Skin epidermis (tissue), 12 donors: Measurements from ENCODE around the gene MDM2.
"Not testable (repeated sequence)": the region's sequence is repeated elsewhere in the genome, so short reads cannot be mapped to it uniquely, and the experiment has no call there.

Experiments used
- H3K27ac ChIP-seq, 21 experiments: fragments of 200-600 bp; sonication (generic) in 11 of 21; one replicate each; pipeline ENCODE4 v1.5.0; 2020; ENCODE audit warnings: mild to moderate bottlenecking in 3 of 21, inconsistent platforms in 2 of 21, moderate library complexity in 2 of 21
- H3K4me3 ChIP-seq, 7 experiments: fragments of 200-600 bp; sonication (generic) in 2 of 7; one replicate each; pipeline ENCODE4 v1.5.0; 2020; ENCODE audit warnings: inconsistent platforms in 2 of 7, mild to moderate bottlenecking in 2 of 7, moderate library complexity in 1 of 7

Gene MDM2

GRCh38 chr12:68784015-68784414 lies 24.0 kb upstream of the MDM2 start:
- H3K27ac ChIP-seq = peak overlapping the region in 3 of 21 experiments; percentile 31 to 79 (median 67)
- H3K4me3 ChIP-seq = no peak overlapping the region

DNA sequence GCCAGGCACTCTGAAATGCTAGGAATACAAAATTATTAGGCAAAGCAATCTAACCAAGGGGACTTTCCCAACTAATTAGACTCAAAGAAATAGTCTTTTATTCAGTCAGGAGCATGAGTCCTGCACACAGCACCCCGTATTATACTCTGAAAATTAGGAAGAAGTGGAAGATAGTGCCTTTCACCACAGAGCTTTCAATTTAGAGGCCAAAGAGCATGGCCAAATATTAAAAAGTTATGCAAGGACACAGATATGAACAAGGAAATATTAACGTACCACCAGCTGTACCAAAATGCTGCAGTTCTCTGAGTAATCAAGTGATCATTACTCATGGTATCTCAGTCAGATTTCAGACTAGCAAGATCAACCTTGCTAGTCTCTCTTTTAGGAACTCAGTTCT lies 22.6 kb upstream of the MDM2 start:
- H3K4me3 ChIP-seq = no peak overlapping the region
- H3K27ac ChIP-seq = peak overlapping the region in 15 of 21 experiments; percentile 7 to 81 (median 50)

- Histone ChIP-seq H3K27ac (peak overlapping the region in 11 of 21 experiments; percentile 11 to 87 (median 67)), H3K4me3 (no peak overlapping the region)
Observed at GRCh38 chr12:68785823-68786222, 22.2 kb upstream of the MDM2 start.

DNA sequence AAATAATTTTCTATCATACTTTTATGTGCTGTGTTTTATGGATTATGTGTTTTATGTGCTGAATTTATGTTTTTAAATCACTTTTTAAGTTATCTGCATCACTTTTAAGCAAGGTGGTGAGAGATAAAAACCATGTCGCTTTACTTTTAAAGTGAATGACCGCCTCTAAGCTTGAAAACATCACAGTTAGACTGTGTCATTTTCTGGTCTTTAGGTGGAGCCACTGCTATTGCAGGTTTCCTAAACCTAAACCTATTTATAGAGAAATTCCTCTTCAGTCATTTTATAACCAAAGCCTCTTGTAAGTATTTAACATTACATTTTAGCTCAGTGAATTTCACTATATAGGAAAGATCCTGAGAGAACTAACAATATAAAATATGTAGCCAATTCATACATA lies 21.0 kb upstream of the MDM2 start:
- Histone ChIP-seq H3K4me3 (no peak overlapping the region), H3K27ac (peak overlapping the region in 18 of 21 experiments; percentile 28 to 87 (median 67))

DNA sequence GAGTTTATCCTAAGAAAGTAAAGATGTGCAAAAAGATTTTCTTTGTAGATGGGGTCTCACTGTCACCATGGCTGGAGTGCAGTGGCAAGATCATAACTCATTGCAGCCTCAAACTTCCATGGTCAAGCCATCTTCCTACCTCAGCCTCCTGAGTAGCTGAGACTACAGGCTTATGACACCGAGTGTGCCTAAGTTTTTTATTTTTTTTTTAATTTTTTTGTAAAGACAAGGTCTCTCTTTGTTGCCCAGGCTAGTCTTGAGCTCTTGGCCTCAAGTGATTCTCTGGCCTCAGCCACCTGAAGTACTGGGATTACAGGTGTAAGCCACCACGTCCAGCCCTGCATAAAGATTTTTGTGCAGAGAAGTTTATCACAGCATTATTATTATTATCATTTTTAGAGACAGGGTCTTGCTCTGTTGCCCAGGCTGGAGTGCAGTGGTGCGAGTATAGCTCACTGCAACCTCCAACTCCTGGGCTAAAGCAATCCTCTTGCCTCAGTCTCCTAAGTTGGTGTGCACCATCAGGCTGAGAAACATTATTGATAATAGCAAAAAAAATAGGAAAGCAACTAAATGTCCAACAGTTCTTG lies 19.3 kb upstream of the MDM2 start:
- Histone ChIP-seq H3K4me3 (no peak overlapping the region), H3K27ac (peak overlapping the region in 6 of 21 experiments; percentile 65 to 87 (median 73))

DNA sequence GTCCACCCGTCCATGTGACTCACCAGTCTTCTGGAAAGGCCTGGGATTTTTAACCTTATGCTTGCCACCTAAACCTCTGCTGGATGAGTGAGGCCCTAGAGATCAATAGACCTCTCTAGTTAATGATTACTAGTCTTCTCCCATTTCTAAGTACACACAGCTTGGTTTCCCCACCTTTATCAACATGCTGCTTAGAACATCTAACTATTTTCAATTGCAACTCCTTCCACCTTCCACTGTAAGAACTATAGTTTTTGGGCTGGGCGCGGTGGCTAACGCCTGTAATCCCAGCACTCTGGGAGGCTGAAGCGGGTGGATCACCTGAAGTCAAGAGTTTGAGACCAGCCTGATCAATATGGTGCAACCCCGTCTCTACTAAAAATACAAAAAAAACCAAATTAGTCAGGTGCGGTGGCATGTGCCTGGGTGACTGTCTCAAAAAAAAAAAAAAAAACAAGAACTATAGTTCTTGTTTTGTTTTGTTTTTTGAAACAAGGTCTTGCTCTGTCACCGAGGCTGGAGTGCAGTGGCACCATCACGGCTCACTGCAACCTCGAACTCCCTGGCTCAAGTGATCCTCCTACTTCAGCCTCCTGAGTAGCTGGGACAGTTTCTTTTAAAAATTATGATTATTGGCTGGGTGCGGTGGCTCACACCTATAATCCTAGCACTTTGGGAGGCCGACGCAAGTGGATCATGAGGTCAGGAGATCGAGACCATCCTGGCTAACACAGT lies 18.7 kb upstream of the MDM2 start:
- H3K27ac ChIP-seq = peak overlapping the region in 1 of 21 experiments; percentile 81
- H3K4me3 ChIP-seq = no peak overlapping the region

GRCh38 chr12:68790081-68790951 lies 17.7 kb upstream of the MDM2 start:
- Histone ChIP-seq H3K27ac (no peak overlapping the region), H3K4me3 (no peak overlapping the region)

DNA sequence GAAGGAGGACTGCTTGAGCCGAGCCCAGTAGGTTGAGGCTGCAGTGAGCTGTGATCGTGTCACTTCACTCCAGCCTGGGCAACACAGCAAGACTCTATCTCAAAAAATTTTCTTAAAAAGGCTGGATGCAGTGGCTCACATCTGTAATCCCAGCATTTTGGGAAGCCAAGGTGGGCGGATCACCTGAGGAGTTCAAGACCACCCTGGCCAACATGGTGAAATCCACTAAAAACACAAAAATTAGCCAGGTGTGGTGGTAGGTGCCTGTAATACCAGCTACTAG lies 17.1 kb upstream of the MDM2 start:
- H3K4me3 ChIP-seq = no peak overlapping the region

GRCh38 chr12:68791897-68792481 lies 16.0 kb upstream of the MDM2 start:
- Histone ChIP-seq H3K27ac (no peak overlapping the region), H3K4me3 (no peak overlapping the region)

More for the DNA sequence above, 17.1 kb upstream of the MDM2 start:
- H3K27ac ChIP-seq = no peak overlapping the region

DNA sequence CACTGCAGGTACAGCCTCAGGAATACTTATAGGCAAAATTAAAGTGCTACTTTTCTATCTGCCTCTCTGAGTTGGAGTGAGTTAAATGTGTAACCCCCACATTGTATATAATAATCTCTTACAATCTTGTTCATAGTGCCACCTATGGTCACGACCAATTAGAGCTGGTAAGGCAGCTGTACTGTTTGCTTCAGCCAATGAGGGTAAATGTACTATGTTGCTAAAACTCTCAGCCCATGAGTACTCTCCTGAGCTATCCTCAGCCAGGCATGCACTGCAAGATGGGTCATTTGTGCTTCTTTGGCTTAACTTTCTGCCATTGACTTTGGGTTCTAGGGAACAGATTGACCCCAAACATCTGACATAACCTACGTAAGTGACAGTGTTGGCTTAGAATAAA lies 15.0 kb upstream of the MDM2 start:
- H3K4me3 ChIP-seq = no peak overlapping the region

DNA sequence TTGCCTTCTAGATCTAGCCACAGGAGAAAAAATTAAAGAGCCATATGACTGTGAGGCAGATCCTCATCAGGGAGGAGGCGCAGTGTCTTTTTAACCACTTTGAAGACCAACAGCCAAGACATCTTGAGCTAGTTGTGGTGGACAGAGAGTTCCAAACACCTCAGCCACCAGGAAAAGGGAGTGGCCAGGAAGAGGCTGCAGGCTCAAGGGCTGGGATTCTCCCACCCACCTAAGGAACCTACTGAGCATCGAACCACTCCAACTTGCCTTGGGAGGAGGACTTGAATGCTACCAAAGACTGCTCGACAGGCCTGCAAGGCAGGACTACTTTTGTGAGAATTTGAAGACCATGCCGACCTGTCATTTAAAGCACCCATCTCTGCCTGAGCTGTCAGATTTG lies 14.5 kb upstream of the MDM2 start:
- Histone ChIP-seq H3K4me3 (no peak overlapping the region), H3K27ac (no peak overlapping the region)

More for the DNA sequence above, 15.0 kb upstream of the MDM2 start:
- H3K27ac ChIP-seq = no peak overlapping the region

GRCh38 chr12:68793975-68794652 lies 13.9 kb upstream of the MDM2 start:
- no peak overlapping the region for H3K4me3 ChIP-seq
- H3K27ac ChIP-seq = no peak overlapping the region

DNA sequence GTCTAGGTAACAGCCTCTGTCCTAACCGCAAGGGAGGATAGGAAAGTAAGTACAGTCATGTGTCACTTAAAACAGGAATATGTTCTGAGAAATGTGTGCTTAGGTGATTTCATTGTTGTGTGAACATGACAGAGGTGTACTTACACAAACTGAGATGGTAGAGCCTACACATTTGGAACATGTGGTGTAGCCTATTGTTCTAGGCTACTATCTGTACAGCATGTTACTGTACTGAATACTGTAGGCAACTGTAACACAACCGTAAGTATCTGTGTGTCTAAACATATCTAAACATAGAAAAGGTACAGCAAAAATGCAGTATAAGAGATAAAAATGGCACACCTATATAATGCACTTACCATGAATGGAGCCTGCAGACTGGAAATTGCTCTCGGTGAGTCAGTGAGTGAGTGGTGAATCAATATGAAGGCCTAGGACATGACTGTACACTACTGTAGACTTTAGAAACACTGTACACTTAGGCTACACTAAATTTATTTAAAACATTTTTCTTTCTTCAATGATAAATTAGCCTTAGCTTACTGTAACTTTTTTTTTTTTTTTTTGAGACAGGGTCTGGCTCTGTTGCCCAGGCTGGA lies 13.2 kb upstream of the MDM2 start:
- no peak overlapping the region for H3K4me3 ChIP-seq
- H3K27ac ChIP-seq = no peak overlapping the region

- Histone ChIP-seq H3K4me3 (no peak overlapping the region), H3K27ac (no peak overlapping the region)
Observed at GRCh38 chr12:68796399-68796798, 11.6 kb upstream of the MDM2 start.

DNA sequence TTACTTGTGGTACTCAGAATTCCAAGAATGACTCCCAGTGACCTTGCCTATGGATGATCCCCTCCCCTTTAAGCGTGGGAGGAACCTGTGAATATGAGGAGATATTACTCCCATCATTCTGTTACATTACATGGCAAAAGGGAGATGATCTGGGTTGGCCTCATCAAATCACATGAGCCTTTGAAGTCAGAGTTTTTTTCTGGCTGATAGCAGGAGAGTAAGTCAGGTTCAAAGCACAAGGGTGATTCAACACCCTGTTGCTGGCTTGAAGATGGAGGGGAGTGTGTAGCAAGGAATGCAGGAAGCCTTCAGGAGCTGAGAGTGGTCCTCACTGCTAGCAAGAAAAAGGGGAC lies 9.1 kb upstream of the MDM2 start:
- H3K27ac ChIP-seq = no peak overlapping the region
- H3K4me3 ChIP-seq = no peak overlapping the region

DNA sequence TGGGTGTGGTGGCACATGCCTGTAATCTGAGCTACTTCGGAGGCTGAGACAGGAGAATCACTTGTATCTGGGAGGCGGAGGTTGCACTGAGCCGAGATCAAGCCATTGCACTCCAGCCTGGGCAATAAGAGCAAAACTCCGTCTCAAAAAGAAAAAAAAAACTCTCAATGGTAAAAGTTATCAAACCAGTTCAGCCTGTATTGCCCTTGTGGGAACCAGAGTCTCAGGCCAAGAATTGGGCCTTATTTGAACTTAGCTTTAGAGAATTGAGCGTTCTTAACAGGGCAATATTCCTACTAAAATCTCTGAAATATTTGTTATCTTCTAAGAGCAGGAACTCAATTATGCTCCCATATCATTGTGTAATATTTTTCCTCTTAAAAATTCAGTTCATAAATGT lies 7.7 kb upstream of the MDM2 start:
- Histone ChIP-seq H3K4me3 (no peak overlapping the region), H3K27ac (peak overlapping the region in 1 of 21 experiments; percentile 37)

DNA sequence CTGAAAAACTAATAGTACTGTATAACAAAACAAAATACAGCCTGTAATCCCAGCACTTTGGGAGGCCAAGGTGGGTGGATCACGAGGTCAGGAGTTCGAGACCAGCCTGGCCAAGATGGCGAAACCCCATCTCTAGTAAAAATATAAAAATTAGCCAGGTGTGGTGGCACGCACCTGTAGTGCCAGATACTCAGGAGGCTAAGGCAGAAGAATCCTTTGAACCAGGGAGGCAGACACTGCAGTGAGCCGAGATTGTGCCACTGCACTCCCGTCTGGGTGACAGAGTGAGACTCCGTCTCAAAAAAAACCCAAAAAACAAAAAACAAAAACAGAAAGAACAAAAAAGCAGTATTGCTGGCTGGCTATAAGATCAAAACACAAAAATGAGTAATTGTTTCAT lies 6.9 kb upstream of the MDM2 start:
- H3K27ac ChIP-seq, H3K4me3 ChIP-seq: not testable (repeated sequence)

GRCh38 chr12:68802372-68802745 lies 5.6 kb upstream of the MDM2 start:
- not testable (repeated sequence) for H3K27ac ChIP-seq, H3K4me3 ChIP-seq

DNA sequence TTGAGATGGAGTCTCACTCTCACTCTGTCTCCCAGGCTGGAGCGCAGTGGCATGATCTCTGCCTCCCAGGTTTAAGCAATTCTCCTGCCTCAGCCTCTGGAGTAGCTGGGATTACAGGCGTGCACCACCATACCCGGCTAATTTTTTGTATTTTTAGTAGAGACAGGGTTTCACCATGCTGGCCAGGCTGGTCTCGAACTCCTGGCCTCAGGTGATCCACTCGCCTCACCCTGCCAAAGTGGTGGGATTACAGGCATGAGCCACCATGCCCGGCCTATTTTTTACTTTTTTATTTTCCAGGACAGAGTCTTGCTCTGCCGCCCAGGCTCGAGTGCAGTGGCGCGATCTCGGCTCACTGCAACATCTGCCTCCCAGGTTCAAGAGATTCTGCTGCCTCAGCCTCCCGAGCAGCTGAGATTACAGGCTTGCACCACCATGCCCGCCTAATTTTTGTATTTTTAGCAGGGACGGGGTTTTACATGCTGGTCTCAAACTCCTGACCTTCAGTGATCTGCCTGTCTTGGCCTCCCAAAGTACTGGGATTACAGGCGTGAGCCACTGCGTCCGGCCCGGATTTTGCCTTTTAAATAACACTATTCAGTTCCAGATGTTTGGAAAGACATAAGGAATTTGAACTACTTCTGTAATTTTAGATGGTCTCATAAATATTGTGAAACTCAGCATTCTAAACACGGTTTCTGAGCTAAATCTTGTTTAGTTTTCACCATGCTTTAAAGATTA lies 4.9 kb upstream of the MDM2 start:
- H3K27ac ChIP-seq = peak overlapping the region in 5 of 21 experiments; percentile 3 to 73 (median 9)

More for the DNA sequence above, 4.9 kb upstream of the MDM2 start:
- H3K4me3 ChIP-seq = not testable (repeated sequence)
